HuH-7.5 (cell line): ENCODE results near the gene GPR141.

ENCODE experiments used
- DNase-seq: peaks from one replicate; pipeline ENCODE4 v3.0.0; 2011; ENCODE audit warnings: low spot score

GPR141 gene

GRCh38 chr7:37732888-37733287 lies 49.3 kb downstream of the GPR141 start:
- no peak for DNase-seq

GRCh38 chr7:37735196-37735595 lies 51.6 kb downstream of the GPR141 start:
- no peak for DNase-seq

GRCh38 chr7:37738321-37738720 lies 54.8 kb downstream of the GPR141 start:
- no peak for DNase-seq

- DNase-seq, result no peak
These were observed 56.8 kb downstream of the GPR141 start for GRCh38 chr7:37740398-37740797.

- DNase-seq, result no peak
These were observed 58.2 kb downstream of the GPR141 start for GRCh38 chr7:37741776-37742175.

GRCh38 chr7:37751096-37751495 lies 67.5 kb downstream of the GPR141 start:
- DNase-seq, result no peak

- no peak for DNase-seq
These were observed 70.0 kb downstream of the GPR141 start for GRCh38 chr7:37753398-37754050.

- no peak for DNase-seq
These were observed 73.4 kb downstream of the GPR141 start for GRCh38 chr7:37756797-37757551.

- DNase-seq, result no peak
These were observed 74.0 kb downstream of the GPR141 start for GRCh38 chr7:37757563-37757962.

- DNase-seq, result no peak
These were observed 75.0 kb downstream of the GPR141 start for GRCh38 chr7:37758501-37759045.

GRCh38 chr7:37759526-37759925 lies 76.0 kb downstream of the GPR141 start:
- no peak for DNase-seq

- no peak for DNase-seq
These were observed 81.9 kb downstream of the GPR141 start for GRCh38 chr7:37765421-37765829.

GRCh38 chr7:37765872-37766525 lies 82.4 kb downstream of the GPR141 start:
- DNase-seq, result no peak

- no peak for DNase-seq
These were observed 85.0 kb downstream of the GPR141 start for GRCh38 chr7:37768611-37769010.

GRCh38 chr7:37769291-37769690 lies 85.7 kb downstream of the GPR141 start:
- no peak for DNase-seq

- DNase-seq, result no peak
These were observed 86.2 kb downstream of the GPR141 start for GRCh38 chr7:37769726-37770125.

- DNase-seq, result no peak
These were observed 87.3 kb downstream of the GPR141 start for GRCh38 chr7:37770838-37771237.

- DNase-seq, result no peak
These were observed 87.8 kb downstream of the GPR141 start for GRCh38 chr7:37771342-37771741.

- no peak for DNase-seq
These were observed 88.2 kb downstream of the GPR141 start for GRCh38 chr7:37771801-37772200.

- no peak for DNase-seq
These were observed 92.4 kb downstream of the GPR141 start for GRCh38 chr7:37775921-37776320.

GRCh38 chr7:37781156-37781555 lies 97.6 kb downstream of the GPR141 start:
- DNase-seq, result no peak

- DNase-seq, result no peak
These were observed 98.6 kb downstream of the GPR141 start for GRCh38 chr7:37782166-37782565.

GRCh38 chr7:37784015-37784414 lies 100.4 kb downstream of the GPR141 start:
- DNase-seq, result no peak
